ENCODE data around the gene LHX8. TPM values are rescaled to one million over a fixed set of nuclear protein-coding genes. Genes with fewer than 3 reads are reported as not detected.

The LHX8 gene
- total RNA-seq, 1 experiment from 2014 or later: not detected

DNA sequence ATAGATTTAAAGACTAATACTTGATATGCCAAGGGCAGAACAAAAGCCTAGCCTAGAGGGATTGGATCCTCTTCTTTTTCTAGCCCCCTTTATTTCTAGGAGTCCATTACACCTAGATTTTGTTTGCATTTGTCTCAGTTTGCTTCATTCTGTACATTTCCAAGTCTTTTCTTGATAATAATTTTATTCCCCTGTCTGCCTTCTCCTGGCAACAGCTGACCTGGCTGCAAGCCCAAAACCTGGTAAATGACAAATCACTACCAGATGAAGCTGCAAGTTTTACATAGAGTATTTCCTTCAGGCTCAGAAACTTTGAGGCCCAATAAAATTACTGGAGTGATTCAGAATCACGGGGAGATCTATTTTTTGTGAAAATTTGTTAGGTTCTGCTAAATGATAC lies 36.5 kb upstream of the LHX8 start:
- in situ Hi-C loops (cut with HindIII; ENCODE audit: low pct_unique_long_range_greater_than_20kb, low sequenced_read_pairs): no loop called here
- intact Hi-C loops (cut with micrococcal nuclease; ENCODE audit: unreplicated experiment): loop anchor here (10.0 kb wide), 1 partner anchor 323 kb away; no protein-coding TSS in a partner anchor
- Histone ChIP-seq H3K36me3 (ENCODE audit: control insufficient read depth, insufficient read depth, low read length) (no peaks in the 10 kb centered on the region), H3K4me3 (ENCODE audit: low read depth in 2 of 2, low read length in 2 of 2) (no peak overlapping the region), H3K9me3 (ENCODE audit: control insufficient read depth, insufficient read depth, low read depth, low read length) (no peaks in the 10 kb centered on the region), H3K27me3 (ENCODE audit: control insufficient read depth, insufficient read depth, low read length) (no peaks in the 10 kb centered on the region), H3K4me1 (ENCODE audit: control insufficient read depth, insufficient read depth, low read length) (no peaks in the 10 kb centered on the region), H3K27ac (ENCODE audit: low read length) (no peak overlapping the region)
- no TSS peak for BruUV-seq (replicated peaks)
- no peak for ATAC-seq
- TF ChIP-seq POLR2AphosphoS5 (IDR thresholded peaks at IDR 0.05; ENCODE audit: low read depth, low read length) (no peak), REST (IDR thresholded peaks at IDR 0.05; ENCODE audit: insufficient read depth in 1 of 2, low read depth in 2 of 2, low read length in 1 of 2) (no peak), SIN3A (IDR thresholded peaks at IDR 0.05; ENCODE audit: borderline replicate concordance, insufficient read depth, low read depth, low read length) (no peak), TCF7L2 (IDR thresholded peaks at IDR 0.05; ENCODE audit: low read depth, low read length) (no peak), CTCF (IDR thresholded peaks at IDR 0.05) (no peak)
- ChIA-PET POLR2A (no interaction called here), CTCF (no interaction called here)
- DNase-seq (ENCODE audit: low read depth, low spot score): no peak

GRCh38 chr1:75099581-75099980 lies 34.6 kb upstream of the LHX8 start:
- no peak for DNase-seq (ENCODE audit: low read depth, low spot score)
- H3K4me3 ChIP-seq (ENCODE audit: low read depth in 2 of 2, low read length in 2 of 2): no peak overlapping the region
- ChIA-PET CTCF (no interaction called here), POLR2A (no interaction called here)
- no peak for ATAC-seq
- in situ Hi-C loops (cut with HindIII; ENCODE audit: low pct_unique_long_range_greater_than_20kb, low sequenced_read_pairs): no loop called here
- no peak overlapping the region for H3K27ac ChIP-seq (ENCODE audit: low read length)
- TF ChIP-seq TCF7L2 (IDR thresholded peaks at IDR 0.05; ENCODE audit: low read depth, low read length) (no peak), POLR2AphosphoS5 (IDR thresholded peaks at IDR 0.05; ENCODE audit: low read depth, low read length) (no peak), REST (IDR thresholded peaks at IDR 0.05; ENCODE audit: insufficient read depth in 1 of 2, low read depth in 2 of 2, low read length in 1 of 2) (no peak), CTCF (IDR thresholded peaks at IDR 0.05) (no peak)
- intact Hi-C loops (cut with micrococcal nuclease; ENCODE audit: unreplicated experiment): loop anchor here (10.0 kb wide), 1 partner anchor 325 kb away; no protein-coding TSS in a partner anchor
- no peaks in the 10 kb centered on the region for H3K27me3 ChIP-seq (ENCODE audit: control insufficient read depth, insufficient read depth, low read length)
- no TSS peak for BruUV-seq (replicated peaks)
- H3K36me3 ChIP-seq (ENCODE audit: control insufficient read depth, insufficient read depth, low read length): no peaks in the 10 kb centered on the region
- H3K4me1 ChIP-seq (ENCODE audit: control insufficient read depth, insufficient read depth, low read length): no peaks in the 10 kb centered on the region
- no peaks in the 10 kb centered on the region for H3K9me3 ChIP-seq (ENCODE audit: control insufficient read depth, insufficient read depth, low read depth, low read length)
